Activated CD8-positive, alpha-beta memory T cell treated with anti-CD3 and anti-CD28 coated beads, Interleukin-2, amount 10 ng/mL, durations not matched to agents 7 days and 5 days (primary cell): ENCODE data around the gene CLSTN2. TPM values are rescaled to one million over a fixed set of nuclear protein-coding genes. Genes with fewer than 3 reads are reported as not detected.

ENCODE experiments used
- ATAC-seq: fragments of 150-1000 bp; cut with Tn5 transposase; one replicate; pipeline ENCODE4 v1.10.0; 2021; ENCODE audit warnings: moderate library complexity
- CTCF ChIA-PET: fragments of 350-600 bp; sonication (Branson Sonifier 250); formaldehyde crosslinking; loops from one replicate; lab custom pipeline; 2021; ENCODE audit warnings: antibody characterized with exemption; lab: Charles Lee
- DNase-seq: peaks from one replicate; pipeline ENCODE4 v3.0.0-alpha.2; 2020
- H3K27ac Mint-ChIP-seq: one replicate; pipeline ENCODE4 v1.8.0; 2021; ENCODE audit warnings: mild to moderate bottlenecking, mixed read lengths
- H3K27me3 Mint-ChIP-seq: one replicate; pipeline ENCODE4 v1.8.0; 2021; ENCODE audit warnings: mixed read lengths
- H3K36me3 Mint-ChIP-seq: one replicate; pipeline ENCODE4 v1.8.0; 2021; ENCODE audit warnings: mild to moderate bottlenecking, mixed read lengths
- H3K4me1 Mint-ChIP-seq: one replicate; pipeline ENCODE4 v1.8.0; 2021; ENCODE audit warnings: mixed read lengths
- H3K4me3 Mint-ChIP-seq: one replicate; pipeline ENCODE4 v1.8.0; 2021; ENCODE audit warnings: mild to moderate bottlenecking, moderate library complexity, mixed read lengths
- H3K9me3 Mint-ChIP-seq: one replicate; pipeline ENCODE4 v1.8.0; 2022; ENCODE audit warnings: low read depth, mixed read lengths
- total RNA-seq, 2 experiments: library from RNA; stranded (reverse); gene quantifications; one replicate each; pipeline ENCODE4 v1.2.3, GENCODE V29; 2021

CLSTN2 gene
- total RNA-seq, 2 experiments from 2014 or later: 0.07 TPM; not detected in 1

DNA sequence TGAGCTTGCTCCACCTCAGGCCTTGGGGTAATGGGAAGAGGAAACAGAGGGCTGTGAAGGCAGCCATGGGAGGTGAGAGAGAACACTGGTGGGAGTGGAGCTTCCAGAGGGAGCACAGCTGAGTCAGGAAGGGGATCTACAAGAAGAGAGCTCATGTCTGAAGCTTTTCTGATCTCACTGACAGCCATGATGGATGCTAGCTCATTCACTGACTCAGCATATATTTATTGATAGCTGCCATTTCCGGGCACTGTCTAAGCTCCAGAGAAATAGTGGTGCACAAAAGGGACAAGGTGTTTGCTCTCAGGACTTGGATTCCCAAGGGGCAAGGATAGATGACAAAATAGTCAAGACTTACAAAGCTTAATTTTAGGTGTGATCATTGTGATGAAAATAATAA is 218.8 kb downstream of the CLSTN2 start:
- DNase-seq (no peak), ATAC-seq (no peak)
- H3K36me3 Mint-ChIP-seq: no peaks in the 10 kb centered on the region
- H3K4me3 Mint-ChIP-seq: no peak overlapping the region
- CTCF ChIA-PET: no interaction called here
- H3K27ac Mint-ChIP-seq: no peak overlapping the region
- no peaks in the 10 kb centered on the region for H3K27me3 Mint-ChIP-seq
- no peaks in the 10 kb centered on the region for H3K4me1 Mint-ChIP-seq
- H3K9me3 Mint-ChIP-seq: no peaks in the 10 kb centered on the region

DNA sequence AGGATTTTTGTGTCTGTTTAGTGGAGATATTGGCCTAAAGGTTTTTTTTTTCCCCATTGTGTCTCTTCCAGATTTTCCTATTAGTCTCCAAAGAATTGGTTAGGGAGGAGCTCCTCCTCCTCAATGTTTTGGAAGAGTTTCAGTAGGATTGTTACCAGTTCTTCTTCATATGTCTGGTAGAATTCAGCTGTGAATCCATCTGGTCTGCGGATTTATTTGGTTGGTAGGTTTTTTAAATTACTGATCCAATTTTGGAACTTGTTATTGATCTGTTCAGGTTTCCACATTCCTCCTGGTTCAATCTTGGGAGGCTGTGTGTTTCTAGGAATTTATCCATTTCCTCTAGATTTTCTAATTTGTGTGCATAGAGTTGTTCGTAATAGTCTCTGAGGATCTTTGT is 222.2 kb downstream of the CLSTN2 start:
- H3K27me3 Mint-ChIP-seq: no peaks in the 10 kb centered on the region
- CTCF ChIA-PET: no interaction called here
- no peaks in the 10 kb centered on the region for H3K4me1 Mint-ChIP-seq
- H3K27ac Mint-ChIP-seq: no peak overlapping the region
- no peaks in the 10 kb centered on the region for H3K36me3 Mint-ChIP-seq
- no peak for ATAC-seq
- H3K9me3 Mint-ChIP-seq: no peaks in the 10 kb centered on the region
- H3K4me3 Mint-ChIP-seq: no peak overlapping the region
- no peak for DNase-seq

DNA sequence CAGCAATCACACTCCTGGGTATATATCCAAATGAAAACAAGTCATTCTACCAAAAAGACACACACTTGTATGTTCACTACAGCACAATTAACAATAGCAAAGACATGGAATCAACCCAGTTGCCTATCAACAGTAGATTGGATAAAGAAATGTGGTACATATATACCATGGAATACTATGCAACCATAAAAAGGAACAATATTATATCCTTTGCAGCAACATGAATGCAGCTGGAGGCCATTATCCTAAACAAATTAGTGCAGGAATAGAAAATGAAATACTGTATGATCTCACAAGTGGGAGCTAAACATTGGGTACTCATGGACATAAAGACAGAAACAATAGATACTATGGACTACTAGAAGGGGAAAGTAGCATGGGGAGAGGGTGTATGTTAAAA is 224.7 kb downstream of the CLSTN2 start:
- Mint-ChIP-seq H3K27me3 (no peaks in the 10 kb centered on the region), H3K9me3 (no peaks in the 10 kb centered on the region), H3K4me3 (no peak overlapping the region), H3K36me3 (no peaks in the 10 kb centered on the region), H3K4me1 (no peaks in the 10 kb centered on the region), H3K27ac (no peak overlapping the region)
- no peak for DNase-seq
- no peak for ATAC-seq
- CTCF ChIA-PET: no interaction called here

DNA sequence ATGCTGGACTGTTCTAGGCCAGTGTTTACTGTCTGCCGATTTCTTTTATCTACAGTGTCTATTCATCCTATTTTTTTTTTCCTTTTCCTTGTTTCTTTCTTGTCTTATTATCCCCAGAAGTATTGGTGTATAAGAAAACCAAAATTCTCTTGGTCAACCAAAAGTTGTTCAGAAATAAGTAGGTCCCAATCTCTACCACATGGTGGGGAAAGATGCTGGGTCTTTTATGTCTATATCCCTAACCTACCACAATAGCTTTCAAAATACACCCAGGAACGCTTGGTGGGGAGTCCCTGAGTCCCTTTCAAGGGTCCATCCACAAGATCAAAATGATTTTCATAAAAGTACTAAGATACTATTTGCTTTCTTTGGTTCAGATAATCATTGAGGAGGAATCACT is 225.6 kb downstream of the CLSTN2 start:
- H3K4me1 Mint-ChIP-seq: no peaks in the 10 kb centered on the region
- H3K36me3 Mint-ChIP-seq: no peaks in the 10 kb centered on the region
- no peaks in the 10 kb centered on the region for H3K27me3 Mint-ChIP-seq
- H3K27ac Mint-ChIP-seq: no peak overlapping the region
- no peak overlapping the region for H3K4me3 Mint-ChIP-seq
- DNase-seq: no peak
- no peak for ATAC-seq
- H3K9me3 Mint-ChIP-seq: no peaks in the 10 kb centered on the region
- CTCF ChIA-PET: no interaction called here

DNA sequence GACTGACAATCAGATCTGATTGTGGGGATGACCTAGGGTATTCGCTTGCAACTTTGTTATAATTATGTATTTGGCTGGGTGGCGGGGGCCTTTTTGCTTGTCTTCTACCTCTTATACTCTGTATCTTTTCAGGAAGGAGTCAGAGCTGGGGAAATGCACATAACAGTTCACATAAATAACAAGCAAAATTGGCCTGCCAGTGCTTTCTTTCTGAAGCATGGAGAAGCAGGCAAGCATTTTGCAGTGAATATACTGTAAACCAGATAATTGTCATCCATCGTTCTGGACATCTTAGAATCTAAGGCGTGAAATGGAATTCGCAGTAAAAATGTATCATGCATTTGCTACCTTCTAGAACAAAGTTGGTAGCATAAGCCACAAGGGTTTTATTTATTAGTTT is 227.6 kb downstream of the CLSTN2 start:
- CTCF ChIA-PET: no interaction called here
- Mint-ChIP-seq H3K4me1 (no peaks in the 10 kb centered on the region), H3K9me3 (no peaks in the 10 kb centered on the region), H3K27me3 (no peaks in the 10 kb centered on the region), H3K27ac (no peak overlapping the region), H3K36me3 (no peaks in the 10 kb centered on the region), H3K4me3 (no peak overlapping the region)
- DNase-seq (no peak), ATAC-seq (no peak)

DNA sequence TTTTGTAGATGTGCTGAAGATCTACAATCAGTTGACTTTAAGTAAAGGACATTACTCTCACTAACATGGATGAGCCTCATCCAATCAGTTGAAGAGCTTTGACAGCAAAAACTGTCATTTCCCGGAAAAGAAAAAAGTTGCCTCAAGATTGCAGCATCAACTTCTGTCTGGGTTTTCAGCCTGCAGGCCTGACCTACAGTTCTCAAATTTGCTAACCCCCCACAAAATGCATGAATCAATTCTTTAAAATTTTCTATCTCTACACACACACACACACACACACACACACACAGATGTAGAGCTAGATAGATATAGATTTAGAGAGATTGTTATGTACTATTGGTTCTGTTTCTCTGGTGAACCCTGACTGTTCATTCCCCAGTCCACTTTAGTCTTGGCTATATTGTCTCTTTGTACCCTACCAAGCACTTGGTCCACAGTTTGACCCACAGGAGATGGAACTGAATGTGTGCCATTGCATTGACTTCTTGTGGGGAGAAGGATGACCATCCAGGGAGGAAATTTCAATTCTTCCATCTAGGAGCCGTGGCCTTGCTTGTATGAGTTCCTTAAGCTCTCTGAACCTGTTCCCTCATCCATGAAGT is 228.3 kb downstream of the CLSTN2 start:
- Mint-ChIP-seq H3K4me1 (no peaks in the 10 kb centered on the region), H3K9me3 (no peaks in the 10 kb centered on the region), H3K36me3 (no peaks in the 10 kb centered on the region), H3K27ac (no peak overlapping the region), H3K27me3 (no peaks in the 10 kb centered on the region), H3K4me3 (no peak overlapping the region)
- DNase-seq: no peak
- no peak for ATAC-seq
- CTCF ChIA-PET: no interaction called here

- H3K4me1 Mint-ChIP-seq: no peaks in the 10 kb centered on the region
- CTCF ChIA-PET: no interaction called here
- no peak overlapping the region for H3K4me3 Mint-ChIP-seq
- no peak overlapping the region for H3K27ac Mint-ChIP-seq
- H3K36me3 Mint-ChIP-seq: no peaks in the 10 kb centered on the region
- H3K27me3 Mint-ChIP-seq: no peaks in the 10 kb centered on the region
- no peaks in the 10 kb centered on the region for H3K9me3 Mint-ChIP-seq
- ATAC-seq: no peak
- DNase-seq: no peak
These were observed 229.2 kb downstream of the CLSTN2 start for GRCh38 chr3:140164156-140164555.

GRCh38 chr3:140164922-140165590 is 230.1 kb downstream of the CLSTN2 start:
- no peak for ATAC-seq
- H3K4me1 Mint-ChIP-seq: no peaks in the 10 kb centered on the region
- no peak overlapping the region for H3K4me3 Mint-ChIP-seq
- CTCF ChIA-PET: no interaction called here
- no peaks in the 10 kb centered on the region for H3K36me3 Mint-ChIP-seq
- DNase-seq: no peak
- H3K27me3 Mint-ChIP-seq: no peaks in the 10 kb centered on the region
- no peaks in the 10 kb centered on the region for H3K9me3 Mint-ChIP-seq
- no peak overlapping the region for H3K27ac Mint-ChIP-seq

- no peak for DNase-seq
- CTCF ChIA-PET: no interaction called here
These were observed 230.8 kb downstream of the CLSTN2 start for GRCh38 chr3:140165781-140166180.

GRCh38 chr3:140166861-140167599 is 232.0 kb downstream of the CLSTN2 start:
- H3K27ac Mint-ChIP-seq: no peak overlapping the region
- no peaks in the 10 kb centered on the region for H3K27me3 Mint-ChIP-seq
- no peak overlapping the region for H3K4me3 Mint-ChIP-seq
- ATAC-seq: no peak
- CTCF ChIA-PET: no interaction called here
- H3K36me3 Mint-ChIP-seq: no peaks in the 10 kb centered on the region
- no peak for DNase-seq
- H3K4me1 Mint-ChIP-seq: no peaks in the 10 kb centered on the region
- H3K9me3 Mint-ChIP-seq: no peaks in the 10 kb centered on the region

More at GRCh38 chr3:140165781-140166180, 230.8 kb downstream of the CLSTN2 start:
- H3K4me1 Mint-ChIP-seq: no peaks in the 10 kb centered on the region
- H3K9me3 Mint-ChIP-seq: no peaks in the 10 kb centered on the region
- no peaks in the 10 kb centered on the region for H3K27me3 Mint-ChIP-seq
- no peak for ATAC-seq
- H3K4me3 Mint-ChIP-seq: no peak overlapping the region
- H3K36me3 Mint-ChIP-seq: no peaks in the 10 kb centered on the region
- H3K27ac Mint-ChIP-seq: no peak overlapping the region

GRCh38 chr3:140167600-140168281 is 232.8 kb downstream of the CLSTN2 start:
- CTCF ChIA-PET: no interaction called here
- H3K9me3 Mint-ChIP-seq: no peaks in the 10 kb centered on the region
- no peak for ATAC-seq
- H3K27ac Mint-ChIP-seq: no peak overlapping the region
- no peaks in the 10 kb centered on the region for H3K36me3 Mint-ChIP-seq
- H3K4me1 Mint-ChIP-seq: no peaks in the 10 kb centered on the region
- DNase-seq: no peak
- no peaks in the 10 kb centered on the region for H3K27me3 Mint-ChIP-seq
- no peak overlapping the region for H3K4me3 Mint-ChIP-seq

- Mint-ChIP-seq H3K27me3 (no peaks in the 10 kb centered on the region), H3K4me3 (no peak overlapping the region), H3K27ac (no peak overlapping the region), H3K4me1 (no peaks in the 10 kb centered on the region), H3K9me3 (no peaks in the 10 kb centered on the region), H3K36me3 (no peaks in the 10 kb centered on the region)
- no peak for DNase-seq
- ATAC-seq: no peak
- CTCF ChIA-PET: no interaction called here
These were observed 235.6 kb downstream of the CLSTN2 start for GRCh38 chr3:140170612-140171011.

GRCh38 chr3:140176526-140176925 is 241.5 kb downstream of the CLSTN2 start:
- H3K27ac Mint-ChIP-seq: no peak overlapping the region
- DNase-seq (no peak), ATAC-seq (no peak)
- no peaks in the 10 kb centered on the region for H3K9me3 Mint-ChIP-seq
- H3K4me1 Mint-ChIP-seq: no peaks in the 10 kb centered on the region
- CTCF ChIA-PET: no interaction called here
- no peak overlapping the region for H3K4me3 Mint-ChIP-seq
- H3K27me3 Mint-ChIP-seq: no peaks in the 10 kb centered on the region
- H3K36me3 Mint-ChIP-seq: no peaks in the 10 kb centered on the region
